Stimulated activated CD4-positive, alpha-beta T cell treated with anti-CD3 and anti-CD28 coated beads, Interleukin-4, amount 100 ng/mL, for 4 hours (primary cell): ENCODE measurements around the gene RIOK1.

ENCODE experiments used
- DNase-seq, 2 experiments: peaks; one replicate each; pipeline ENCODE4 v3.0.0-alpha.2; 2020

The RIOK1 gene

DNA sequence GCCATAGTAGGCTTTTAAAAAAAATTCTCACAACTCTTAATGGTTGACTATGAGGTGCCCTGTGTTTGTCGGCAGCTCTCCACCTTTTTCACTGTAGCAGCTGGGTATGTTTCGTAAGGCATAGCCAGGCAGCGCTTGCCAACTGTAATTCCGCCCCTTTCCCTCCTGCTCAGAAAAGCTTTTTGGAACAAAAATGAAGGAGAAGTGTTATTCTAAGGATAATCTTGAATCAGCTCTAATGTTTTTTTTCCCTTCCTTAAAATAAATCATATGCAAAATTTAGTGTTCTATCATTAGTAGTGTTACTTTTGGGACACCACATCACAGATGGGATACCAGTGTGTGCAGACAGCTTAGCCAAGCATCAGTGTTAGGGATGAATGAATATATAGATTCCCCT, 21.2 kb downstream of the RIOK1 start:
- no peak for DNase-seq

DNA sequence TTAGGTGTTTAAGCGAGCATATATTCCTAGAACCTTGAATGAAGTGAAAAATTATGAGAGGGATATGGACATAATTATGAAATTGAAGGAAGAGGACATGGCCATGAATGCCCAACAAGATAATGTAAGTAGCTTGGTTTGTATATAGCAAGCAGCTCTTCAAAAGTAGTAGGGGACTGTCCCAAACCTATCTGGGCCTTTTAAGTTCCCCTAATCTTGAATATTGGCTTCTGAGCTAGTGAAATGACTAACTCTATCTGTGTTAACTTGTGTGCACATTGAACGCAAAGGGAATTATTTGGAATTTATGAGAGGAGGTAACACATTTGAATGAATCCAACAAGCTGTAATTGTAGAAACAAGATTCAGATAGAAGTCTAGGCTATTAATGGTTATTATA, 21.7 kb downstream of the RIOK1 start:
- DNase-seq = no peak

DNA sequence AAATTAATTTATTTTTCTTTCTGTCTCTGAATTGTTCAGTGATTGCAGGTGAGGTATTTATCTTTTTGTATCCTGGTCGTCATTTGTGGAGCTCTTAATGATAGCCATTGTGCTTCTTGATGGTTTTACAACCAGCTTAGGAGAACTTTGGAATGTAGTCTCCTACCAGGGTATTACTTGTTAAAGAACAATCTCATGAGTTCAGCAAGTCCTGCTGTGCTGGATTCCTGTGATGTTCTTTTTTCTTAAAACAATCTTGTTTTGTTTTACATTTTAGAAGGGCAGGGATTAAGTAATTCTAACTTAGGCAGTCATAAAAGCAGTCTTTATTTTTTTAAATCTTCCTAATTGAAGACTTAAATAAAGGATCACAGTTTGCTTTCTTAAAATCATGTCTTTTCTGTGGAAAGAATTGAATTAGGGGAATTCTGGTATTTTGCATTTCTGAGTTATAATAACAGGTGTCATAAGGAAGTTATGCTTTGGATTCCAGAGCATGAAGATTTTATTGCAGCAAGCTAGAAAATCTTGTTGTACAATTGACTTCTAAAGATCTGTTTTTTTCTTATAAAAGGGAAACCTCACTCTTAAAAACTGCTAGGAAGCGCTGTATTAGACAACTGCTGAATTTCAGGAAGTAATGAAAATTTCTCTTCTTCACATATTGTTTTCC, 23.7 kb downstream of the RIOK1 start:
- DNase-seq = no peak

DNA sequence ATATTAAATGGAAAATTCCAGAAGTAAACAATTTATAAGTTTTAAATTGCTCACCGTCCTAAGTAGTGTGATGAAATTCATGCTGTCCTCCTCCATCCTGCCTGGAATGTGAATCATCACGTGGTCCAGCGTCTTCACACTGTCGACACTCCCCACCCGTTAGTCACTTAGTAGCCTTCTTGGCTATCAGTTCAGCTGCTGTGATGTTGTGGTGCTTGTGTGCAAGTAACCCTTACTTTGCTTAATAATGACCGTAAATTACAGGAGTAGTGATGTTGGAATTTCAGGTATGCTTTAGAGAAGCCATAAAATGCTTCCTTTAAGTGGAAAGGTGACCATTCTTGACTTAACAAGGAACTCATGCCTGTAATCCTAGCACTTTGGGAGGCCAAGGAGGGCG, 25.2 kb downstream of the RIOK1 start:
- no peak for DNase-seq

DNA sequence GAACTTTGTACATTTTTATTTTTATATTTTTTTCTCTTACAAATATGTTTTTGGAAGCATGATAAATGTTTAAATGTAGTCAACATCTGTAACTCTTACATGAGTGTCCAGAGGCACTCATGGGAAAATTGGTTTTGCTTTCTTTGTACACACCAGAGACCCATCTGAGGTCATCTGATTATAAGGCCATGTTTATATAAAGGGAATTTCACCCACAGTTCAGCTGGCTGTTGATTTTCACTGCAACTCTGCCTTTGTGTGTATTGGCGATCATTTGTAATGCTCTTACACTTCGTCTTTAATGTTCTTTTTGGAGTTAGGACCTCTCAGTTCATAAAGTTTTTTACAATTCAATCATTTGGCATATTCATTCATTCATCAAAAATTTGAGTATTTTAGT, 28.1 kb downstream of the RIOK1 start:
- DNase-seq = no peak

DNA sequence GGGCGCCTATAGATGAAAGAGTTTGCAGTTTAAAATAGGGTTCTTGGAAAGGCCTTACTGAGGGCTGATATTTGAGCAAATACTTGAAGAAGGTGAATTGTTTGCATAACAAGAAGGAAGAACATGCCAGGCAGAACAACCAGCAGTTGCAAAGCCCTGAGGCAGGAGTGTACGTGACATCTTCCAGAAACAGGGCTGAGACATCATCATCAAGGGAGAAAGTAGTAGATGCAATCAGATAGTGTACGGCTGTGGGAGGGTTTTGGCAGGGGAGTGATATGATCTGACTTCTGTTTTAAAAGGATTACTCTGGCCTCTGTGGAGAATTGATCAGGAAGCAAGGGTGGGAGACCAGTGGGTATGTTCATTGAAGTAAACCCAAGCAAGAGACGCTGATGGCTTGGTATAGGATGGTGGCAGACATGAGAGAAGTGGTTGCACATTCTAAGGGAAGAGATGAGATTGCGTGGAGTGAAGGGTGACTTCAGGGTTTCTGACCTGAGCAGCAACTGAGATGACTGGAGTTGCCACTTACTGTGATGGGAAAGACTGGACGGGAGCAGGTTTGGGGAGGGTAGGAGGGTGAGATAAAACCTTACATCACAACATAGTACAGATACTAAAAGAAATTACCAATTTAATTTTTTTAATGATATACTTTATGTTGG, 28.8 kb downstream of the RIOK1 start:
- DNase-seq = no peak

DNA sequence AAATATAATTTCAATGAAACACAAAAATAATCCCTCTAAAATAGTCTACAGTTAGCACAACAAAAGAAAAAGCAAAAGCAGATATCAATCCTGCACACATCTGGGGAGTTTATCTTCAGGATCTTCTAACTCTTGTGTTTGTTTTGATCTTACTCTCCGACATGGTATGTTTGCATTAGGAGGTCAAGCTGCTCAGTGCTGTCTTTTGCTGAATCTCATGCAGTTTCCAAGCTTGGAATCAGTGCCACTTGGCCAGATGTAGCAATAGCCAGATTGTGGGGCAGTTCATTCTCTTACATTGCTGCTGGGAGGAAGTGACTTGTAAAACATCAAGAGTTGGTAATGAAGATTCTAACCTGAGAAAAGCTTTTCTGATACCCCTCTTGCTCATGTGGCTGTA, 29.5 kb downstream of the RIOK1 start:
- DNase-seq = no peak

DNA sequence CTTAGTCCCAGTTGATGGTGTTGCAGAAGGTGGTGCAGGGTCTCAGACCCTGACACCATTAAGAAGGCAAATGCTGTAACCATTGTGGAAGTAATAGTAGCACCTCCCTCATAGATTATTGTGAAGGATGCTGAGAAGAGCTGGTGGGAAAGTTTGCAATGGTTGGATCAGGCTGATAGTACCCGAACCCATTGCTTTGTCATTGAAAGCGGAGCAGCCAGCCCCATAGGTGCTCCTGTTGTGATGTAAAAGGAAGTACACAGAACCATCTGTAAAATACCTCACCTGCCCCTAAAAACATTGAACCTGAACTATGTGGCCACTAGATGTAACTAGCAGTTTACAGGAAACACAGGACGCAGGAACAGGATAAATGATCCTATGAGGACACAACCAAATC, 31.5 kb downstream of the RIOK1 start:
- no peak for DNase-seq

DNA sequence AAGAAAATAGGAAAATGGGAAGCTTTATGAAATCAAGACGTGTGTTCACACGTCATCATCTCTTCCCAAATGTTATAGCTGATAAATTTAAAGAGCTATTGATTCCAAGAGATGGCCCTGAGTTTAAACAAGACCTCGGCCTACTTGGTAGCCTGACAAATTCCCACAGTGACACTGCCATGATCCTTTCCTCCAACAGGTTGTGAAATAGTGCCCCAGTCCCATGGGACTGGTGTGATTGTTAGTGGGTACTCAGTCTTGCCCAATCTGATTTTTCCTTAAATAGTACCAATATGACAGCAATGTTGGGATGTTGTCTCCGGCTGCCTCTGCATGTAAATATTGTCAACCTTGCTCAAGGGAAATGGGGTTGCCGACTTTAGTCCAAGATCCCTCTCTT, 34.5 kb downstream of the RIOK1 start:
- DNase-seq = no peak

DNA sequence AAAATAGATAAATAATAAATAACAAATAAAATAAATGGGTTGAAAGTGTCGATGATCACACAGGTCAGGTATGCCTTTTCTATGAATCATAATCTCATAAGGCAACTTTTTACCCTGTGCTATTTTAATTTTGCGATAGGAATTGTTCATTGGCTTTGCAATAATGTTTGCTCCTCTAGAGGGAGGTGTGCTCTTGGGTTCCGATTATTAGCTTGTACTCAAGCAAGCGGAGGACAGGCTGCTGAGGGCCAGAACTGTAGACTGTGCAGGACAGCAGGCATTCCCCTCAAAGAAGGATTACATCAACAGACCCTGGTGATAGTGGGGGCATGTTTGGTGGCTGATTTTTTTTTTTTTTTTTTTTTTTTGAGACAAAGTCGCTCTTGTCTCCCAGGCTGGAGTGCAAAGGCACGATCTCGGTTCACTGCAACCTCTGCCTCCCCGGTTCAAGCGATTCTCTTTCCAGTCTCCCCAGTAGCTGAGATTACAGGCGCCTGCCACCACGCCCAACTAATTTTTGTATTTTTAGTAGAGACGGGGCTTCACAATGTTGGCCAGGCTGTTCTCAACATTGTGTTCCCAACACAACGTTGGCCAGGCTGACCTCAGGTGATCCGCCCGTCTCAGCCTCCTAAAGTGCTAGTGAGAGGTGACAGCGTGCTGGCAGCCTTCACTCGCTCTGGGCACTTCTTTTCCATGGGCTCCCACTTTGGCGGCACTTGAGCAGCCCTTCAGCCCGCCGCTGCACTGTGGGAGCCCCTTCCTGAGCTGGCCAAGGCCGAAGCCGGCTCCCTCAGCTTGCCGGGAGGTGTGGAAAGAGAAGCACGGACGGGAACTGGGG, 35.6 kb downstream of the RIOK1 start:
- DNase-seq = no peak

DNA sequence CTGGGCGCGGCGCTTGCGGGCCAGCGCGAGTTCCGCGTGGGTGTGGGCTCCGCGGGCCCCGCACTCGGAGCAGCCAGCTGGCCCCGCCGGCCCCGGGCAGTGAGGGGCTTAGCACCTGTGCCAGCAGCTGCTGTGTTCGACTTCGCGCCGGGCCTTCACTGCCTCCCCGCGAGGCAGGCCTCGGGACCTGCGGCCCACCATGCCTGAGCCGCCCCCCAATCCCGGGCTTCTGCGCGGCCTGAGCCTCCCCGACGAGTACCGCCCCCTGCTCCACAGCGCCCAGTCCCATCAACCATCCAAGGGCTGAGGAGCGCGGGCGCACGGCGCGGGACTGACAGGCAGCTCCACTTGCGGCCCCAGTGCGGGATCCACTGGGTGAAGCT, 36.2 kb downstream of the RIOK1 start:
- no peak for DNase-seq

DNA sequence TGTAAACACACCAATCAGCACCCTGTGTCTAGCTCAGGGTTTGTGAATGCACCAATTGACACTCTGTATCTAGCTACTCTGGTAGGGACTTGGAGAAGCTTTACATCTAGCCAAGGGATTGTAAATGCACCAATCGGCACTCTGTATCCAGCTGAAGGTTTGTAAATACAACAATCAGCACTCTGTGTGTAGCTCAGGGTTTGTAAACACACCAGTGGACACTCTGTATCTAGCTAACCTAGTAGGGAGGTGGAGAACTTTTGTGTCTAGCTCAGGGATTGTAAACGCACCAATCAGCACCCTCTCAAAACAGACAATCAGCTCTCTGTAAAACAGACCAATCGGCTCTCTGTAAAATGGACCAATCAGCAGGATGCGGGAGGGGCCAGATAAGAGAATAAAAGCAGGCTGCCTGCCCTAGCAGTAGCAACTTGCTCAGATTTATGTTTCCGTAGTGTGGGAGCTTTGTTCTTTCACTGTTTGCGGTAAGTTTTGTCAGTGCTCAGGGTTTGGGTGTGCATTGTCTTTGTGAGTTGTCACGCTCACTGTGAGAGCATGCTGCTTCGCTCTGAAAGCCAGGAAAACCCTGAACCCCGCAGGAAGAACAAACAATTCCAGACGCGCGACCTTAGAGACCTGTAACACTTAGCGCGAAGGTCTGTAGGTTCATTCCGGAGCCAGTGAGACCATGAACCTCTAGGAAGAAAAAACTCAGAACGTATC, 37.0 kb downstream of the RIOK1 start:
- no peak for DNase-seq

DNA sequence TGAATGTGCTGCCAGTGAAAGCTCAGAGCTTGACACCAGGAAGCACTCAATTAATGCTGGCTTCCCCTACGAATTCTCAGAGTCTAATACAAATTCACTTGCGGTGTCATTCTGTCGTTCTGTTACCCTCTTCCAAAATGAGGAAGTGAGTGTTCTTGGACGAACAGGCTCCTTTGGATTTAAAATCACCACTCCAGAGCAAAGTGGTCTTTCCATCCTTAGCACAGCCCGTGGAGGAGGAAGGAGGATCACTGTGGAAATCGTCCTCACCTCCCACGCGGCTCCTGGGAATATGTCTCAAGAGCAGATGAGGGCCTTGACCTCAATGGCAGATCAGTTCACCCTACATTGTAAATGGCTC, 41.7 kb downstream of the RIOK1 start:
- DNase-seq = no peak

DNA sequence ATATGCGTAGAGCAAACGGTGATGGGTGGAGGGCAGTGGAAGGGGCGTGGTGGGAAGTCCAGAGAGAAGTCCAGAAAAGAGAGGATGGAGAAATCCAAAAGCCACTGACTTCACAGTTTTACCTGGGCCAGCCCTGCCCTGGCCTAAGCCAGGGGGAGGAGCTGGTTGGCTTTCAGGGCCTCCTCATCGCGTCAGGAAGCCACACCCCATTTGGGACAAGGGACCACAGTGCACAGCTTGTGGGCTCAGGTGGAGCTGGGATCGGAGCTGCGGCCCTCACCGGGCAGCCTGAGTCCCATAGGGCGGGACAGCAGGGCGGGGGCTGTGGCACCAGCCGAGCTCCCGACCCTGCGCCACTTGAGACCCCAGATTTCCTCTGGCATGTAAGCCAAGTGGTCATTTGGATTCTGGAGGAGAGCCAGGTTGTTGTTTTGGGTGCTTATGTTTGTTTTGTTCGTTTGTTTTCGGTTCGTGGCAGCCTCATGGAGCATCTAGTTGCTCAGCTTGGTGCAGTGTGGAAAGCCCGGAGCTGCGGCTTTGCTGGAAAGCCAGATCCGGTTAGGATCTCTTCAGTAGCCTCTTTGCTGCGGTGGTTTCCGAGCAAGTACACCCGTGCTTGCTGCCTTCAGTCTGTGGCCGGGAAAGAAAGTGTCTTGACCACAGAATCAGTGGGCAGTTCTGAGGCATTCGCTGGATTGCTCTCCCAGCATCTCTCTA, 42.2 kb downstream of the RIOK1 start:
- DNase-seq = no peak

DNA sequence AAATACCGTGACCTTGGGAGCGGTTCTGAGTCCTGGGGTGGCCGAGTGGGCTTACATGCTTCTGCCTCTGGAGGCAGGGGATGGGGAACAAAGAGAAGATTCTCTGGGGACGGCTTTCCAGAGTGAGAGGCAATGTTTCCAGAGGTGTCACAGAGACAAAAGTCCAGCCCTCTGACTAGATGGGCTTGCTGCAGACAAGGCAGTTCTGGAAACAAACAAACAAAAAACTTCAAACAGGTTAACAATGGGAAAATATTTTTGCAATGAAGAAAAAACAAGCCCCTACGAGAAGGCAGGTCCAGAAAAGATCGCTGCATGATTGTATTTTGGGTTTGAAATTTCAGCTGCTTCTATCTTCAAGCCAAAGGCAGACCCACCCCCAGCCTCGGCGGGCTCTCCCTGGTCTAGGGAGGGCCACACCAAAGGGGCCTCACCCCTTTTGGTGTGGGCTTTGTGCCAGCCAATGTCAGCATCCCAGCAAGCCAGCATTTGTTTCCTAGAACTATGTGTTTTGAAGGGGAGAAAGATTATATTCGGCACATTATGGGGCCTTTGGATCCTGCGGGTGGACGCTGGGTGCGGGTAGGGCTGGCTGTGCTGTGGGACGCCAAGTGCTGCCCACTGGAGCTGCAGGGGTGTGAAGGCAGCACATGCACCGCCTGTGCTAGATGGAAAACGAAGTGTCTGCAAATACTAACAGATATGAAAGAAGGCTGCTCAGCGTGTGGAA, 42.9 kb downstream of the RIOK1 start:
- DNase-seq = no peak

DNA sequence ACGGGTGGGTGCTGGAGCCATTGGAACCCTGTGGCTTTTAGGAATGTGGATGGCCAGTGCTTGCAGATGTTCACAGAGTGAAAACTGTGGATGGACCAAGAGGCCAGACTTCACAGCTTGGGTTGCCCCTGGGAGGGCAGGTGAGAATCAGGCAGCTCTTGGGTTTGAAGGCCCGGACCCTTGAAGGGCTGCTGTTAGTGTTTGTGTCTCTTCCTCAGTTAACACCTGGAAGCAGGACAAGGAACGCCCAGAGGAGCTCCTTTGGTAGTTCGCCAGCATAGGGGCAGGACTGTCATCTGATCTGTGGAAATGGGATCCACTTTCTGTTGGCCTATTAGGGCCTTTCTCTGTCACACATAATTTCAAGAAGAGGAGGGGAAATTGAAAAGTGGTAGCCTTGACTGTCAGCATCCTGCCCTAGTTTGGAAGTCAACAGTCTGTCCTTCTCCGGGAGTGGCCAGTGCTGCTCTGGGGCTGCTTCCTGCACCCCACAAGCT, 43.6 kb downstream of the RIOK1 start:
- DNase-seq = no peak

DNA sequence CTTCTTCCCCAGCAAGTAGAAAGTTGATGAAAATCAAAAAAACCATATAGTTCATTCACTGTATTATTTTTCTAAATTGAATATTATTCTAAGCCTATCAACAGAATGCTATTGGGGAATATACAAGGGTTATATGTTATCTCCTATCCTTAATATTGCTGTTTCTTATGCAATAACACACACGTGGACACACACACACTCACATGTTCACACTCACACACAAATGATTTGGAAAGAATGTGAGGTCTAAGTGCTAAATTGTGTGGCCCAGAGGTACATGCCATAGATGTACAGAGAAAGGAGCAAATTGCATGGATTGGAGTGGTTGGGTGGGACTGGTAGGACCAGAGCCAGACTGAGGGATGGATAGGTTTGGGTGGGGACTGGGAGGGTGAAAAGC, 45.1 kb downstream of the RIOK1 start:
- DNase-seq = no peak

DNA sequence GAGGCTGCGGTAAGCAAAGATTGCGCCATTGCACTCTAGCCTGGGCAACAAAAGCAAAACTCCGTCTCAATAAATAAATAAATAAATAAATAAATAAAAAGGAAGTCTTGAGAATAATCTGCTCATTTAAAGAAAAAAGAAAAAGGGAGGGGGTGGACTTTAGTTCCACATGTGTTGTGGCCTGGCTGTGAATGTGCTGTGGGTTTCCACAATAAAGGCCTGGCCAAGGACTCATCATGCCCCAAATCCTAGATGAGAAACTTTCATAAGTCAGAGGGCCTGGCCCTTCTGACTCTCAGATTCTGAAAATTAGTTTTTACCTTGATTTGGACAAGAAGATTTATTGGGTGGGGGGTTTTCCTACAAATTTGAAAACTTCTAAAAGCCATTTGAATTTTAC, 48.4 kb downstream of the RIOK1 start:
- no peak for DNase-seq

DNA sequence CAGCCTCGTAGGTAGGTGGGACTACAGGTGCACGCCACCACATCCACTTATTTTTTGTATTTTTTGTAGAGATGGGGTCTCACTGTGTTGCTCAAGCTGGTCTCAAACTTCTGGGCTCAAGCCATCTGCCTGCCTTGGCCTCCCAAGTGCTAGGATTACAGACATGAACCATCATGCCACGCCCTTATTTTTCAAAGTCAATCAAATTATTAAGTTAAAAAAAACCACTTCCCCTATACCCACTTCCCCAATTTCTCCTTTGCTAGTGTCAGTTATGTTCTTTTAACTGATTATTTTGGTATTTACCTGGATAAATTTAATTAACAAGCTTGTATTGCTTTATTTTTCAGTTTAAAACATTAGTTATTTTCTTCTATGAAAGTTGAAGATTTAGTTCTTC, 49.6 kb downstream of the RIOK1 start:
- DNase-seq = no peak

DNA sequence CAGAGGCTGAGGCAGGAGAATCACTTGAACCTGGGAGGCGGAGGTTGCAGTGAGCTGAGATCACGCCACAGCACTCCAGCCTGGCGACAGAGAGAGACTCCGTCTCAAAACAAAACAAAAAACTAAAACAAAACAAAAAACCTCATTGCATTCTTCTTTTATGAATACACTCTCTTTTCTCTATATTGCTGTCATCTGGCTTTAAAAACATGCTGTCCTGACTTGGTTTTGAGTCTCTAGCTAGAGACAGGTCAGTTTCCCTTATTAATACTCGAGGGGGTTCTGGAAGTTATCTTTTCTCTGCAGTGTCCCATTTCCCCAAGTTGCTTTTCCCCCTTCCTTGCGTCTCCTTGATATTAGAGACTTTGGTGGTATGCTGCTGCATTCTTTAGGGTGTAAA, 50.9 kb downstream of the RIOK1 start:
- no peak for DNase-seq

DNA sequence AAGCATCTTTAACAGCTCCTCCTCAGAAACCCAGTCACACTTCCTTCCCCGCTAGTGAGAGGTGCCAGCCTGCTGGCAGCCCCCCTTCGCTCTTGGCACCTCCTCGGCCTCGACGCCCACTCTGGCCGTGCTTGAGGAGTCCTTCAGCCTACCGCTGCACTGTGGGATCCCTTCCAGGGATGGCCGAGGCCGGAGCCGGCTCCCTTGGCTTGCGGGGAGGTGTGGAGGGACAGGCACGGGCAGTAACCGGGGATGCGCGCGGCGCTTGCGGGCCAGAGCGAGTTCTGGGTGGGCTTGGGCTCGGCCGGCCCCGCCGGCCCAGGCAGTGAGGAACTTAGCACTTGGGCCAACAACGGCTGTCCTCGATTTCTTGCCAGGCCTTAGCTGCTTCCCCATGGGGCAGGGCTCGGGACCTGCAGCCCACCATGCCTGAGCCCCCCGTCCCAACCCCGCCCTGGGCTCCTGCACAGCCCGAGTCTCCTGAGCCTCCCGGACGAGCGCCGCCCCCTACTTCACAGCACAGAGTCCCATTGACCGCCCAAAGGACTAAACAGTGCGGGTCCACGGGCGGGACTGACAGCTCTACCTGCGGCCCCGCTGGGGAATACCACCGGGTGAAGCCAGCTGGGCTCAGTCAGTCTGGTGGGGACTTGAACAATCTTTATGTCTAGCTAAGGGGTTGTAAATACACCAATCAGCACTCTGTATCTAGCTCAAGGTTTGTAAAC, 51.6 kb downstream of the RIOK1 start:
- no peak for DNase-seq
